ENCODE results near the gene ZNF800.

The ZNF800 gene

DNA sequence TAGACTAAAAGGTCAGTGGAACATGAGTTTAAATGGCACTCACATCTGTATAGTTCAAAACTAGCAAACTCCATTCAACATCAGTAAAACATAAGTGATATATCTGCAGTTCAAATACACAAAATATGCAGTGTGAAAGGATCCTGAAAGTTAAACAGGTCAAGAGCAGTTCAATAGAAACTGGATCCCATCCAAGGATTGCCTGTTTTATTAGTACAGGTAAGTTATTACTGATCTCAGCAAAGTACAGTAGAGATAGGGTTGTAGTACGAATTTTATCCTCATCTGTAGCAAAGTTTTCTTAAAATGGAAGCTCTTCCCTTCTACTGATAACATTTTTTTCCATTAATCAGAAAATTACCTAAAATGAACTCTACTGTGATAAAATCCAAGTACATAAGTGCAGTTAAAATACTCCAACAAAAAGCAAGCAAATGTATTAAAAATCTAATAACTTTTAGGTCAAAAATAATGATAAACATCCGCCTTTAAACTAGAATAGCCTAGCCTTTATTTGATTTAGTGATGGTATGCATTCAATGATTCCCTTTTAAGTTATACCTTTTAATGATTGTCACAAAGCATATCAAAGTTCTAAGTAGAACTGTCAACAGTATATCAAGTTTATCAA is 2.2 kb downstream of the ZNF800 start:
- DNase-seq (ENCODE audit: low spot score) = no peak

DNA sequence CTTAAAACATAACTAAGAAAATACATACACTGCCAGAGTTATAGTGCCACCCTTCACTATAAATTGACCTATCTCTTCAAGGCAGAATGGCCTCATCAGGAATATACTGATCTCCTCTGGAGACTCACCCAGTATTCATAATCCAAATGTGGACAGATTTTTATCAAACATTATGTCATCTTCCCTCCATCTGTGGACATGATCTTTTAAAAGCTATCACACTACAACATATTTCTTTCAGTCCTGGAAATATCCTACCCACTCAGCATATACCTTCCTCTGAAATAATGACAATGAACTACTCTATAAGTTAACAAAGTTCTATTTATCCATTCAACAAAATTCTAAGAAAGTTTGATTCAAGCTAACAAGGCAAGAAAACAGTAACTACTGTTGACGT is 3.2 kb downstream of the ZNF800 start:
- no peak for DNase-seq (ENCODE audit: low spot score)

DNA sequence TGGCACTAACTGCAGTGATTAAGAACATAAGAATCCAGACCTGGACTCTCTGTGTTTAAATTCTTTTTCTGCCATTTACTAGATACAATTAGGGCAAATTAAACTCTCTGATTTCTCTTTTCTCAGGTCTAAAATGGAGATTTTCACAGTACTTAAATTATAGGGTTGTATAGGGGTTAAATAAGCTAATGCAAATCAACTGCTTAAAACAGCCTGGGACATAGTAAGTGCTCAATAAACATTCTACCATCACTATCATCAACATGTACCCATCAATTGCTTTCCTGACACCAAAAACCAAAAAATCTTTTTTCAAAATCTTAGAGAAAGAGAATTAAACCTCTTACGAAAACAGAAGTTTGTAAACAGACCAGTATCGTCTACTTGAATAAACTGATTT is 4.5 kb downstream of the ZNF800 start:
- DNase-seq (ENCODE audit: low spot score) = no peak

DNA sequence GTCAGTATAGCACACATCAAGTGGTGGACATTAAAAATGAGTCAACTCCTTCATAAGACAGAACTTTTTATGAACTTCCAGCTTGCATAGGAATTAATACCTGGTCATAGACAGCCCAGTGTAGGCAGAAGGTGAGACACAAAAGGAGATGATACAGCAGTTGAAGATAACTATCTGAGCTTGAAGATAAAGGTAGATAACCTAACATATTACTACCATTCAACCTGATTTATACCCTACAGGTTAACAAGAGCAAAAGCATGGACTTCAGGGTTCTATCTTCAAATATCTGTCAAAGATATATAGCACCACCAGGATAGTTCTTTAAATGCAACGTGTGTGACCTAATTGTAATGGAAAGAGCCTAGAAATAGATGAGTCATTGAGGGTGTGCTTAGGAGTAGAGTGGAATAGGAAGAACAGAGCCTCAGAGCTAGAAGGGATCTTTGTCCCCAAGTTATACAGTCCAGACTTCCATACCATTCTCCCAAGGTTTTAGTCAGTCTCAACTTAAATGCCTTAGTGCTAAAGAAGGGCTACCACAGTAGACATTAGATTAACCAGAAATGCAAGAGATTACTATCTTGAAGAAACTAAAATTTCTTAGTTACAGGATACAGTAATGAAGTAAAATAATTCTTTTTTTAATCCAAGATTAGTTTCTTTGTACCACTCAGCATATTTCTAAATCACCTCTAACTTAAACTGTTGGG is 9.2 kb downstream of the ZNF800 start:
- peak; percentile 25 for DNase-seq (ENCODE audit: low spot score)

DNA sequence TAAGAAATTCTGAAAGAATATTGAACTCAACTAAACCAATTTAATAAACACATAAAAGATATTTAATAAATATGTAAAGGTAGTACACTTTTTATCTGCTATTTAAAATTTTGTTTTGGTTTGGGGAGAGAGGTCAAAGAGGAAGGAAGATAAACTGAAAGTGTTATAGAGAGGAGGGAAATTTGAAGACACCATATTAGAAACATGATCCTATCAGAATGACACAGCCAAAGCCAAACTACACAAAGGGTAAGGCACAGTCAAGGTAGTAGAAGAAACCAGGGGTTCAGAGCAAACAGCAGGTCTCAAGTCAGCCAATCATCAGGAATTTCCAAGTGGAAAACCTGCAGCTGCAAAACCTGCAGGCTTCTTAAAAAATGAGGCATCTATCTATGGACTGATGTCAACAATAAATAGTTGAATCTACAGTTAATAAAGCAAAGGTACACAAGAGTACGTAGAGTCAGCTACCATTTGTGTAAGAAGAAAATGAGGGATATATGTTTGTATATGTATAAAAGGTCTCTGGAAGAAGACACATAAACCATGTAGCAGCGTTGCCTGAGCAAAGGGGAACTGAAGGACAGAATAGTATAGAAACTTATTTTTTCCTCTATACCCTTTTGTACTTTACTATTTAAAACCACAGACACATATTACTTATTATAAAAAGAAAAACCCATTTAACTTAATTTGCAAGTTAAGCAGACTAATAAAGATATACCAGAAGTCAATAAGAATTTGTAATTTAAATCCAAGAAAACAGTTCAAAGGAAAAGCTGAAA is 10.0 kb downstream of the ZNF800 start:
- DNase-seq (ENCODE audit: low spot score) = no peak

DNA sequence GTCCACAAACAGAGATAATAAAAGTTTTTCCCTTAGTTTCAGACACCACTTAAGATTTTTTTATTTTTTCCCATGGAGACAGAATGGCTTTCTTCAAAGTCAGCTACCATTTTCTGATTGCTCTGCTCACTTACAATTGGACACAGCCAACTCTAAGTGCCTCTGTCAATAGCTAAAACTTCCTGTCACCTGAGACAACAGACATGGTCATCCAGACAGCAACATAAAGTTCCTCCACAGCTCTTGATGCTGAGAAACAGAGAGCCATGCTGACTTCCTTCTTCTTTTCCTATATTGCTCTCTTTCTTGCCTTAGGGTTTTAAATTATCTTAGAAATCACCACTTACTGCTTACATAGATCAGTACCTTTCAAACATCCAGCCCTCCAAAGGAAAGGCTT is 12.0 kb downstream of the ZNF800 start:
- no peak for DNase-seq (ENCODE audit: low spot score)

DNA sequence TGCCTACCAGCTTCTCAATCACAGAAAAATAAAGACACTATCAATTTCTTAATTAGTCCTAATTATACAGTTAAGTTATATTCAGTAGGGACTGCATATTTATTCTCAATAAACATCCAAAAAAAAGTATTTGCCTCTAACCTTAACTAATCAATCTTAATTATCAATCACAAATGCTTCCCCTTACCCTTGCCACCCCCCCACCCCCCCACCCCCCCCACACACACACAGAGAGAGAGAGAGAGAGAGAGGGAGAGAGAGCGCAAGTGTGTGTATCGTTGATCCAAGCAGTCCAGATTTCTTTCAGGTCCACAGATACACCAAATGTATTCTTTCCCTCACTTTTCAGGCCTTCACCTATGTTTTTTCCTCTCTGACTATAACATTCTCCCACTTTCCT is 12.9 kb downstream of the ZNF800 start:
- no peak for DNase-seq (ENCODE audit: low spot score)

DNA sequence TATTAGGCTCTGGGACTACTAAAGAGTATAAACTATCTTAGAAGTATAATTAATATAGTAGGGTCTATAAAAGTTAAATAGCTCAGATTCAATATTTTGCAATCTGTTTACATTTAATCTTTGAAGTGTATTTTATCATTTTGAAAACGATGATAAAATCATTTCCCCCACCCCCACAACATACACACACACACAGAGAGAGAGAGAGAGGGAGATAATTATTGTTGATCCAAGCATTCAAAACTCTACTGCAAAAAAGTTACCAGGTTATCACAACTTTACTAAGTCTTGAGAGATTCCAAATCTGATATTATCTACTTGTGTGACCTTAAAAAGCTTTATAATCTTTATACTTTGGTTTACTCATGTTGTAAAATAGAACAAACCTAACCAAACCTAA is 14.0 kb downstream of the ZNF800 start:
- no peak for DNase-seq (ENCODE audit: low spot score)

DNA sequence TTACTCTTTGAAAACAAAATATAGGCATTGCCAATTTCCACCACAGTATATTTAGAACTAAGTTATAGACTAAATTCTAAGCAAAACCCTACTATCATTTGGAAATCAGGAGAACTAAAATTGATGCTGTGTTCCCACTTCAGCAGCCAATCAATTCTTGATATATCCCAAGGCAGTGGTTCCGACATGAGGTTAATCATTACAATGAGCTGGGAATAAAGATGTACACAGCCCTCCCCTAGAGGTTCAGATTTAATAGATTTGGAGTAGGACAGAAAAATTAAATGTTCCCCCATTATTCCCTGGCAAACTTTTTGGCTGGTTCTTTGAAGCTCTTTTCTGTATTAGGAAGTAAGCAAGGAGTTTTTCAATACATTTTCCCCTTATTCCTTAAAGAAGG is 15.1 kb downstream of the ZNF800 start:
- no peak for DNase-seq (ENCODE audit: low spot score)

DNA sequence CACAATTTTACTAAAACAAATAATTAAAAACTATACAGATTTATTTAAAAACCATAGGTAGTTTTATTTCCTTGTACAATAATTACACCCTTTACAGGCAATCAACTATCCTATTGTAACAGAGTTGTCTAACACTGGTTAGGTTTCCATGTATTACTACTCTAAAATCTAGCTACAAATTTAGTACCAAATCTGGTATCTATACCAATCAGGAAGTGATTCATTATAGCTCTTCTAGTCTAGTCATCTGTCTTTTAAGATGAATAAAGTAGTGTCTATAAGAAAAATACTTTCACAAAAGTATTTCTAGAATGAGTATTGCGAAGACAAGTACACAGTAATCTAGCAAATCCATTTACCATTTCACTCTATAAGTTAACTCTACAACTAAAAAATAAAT is 16.9 kb downstream of the ZNF800 start:
- no peak for DNase-seq (ENCODE audit: low spot score)

DNA sequence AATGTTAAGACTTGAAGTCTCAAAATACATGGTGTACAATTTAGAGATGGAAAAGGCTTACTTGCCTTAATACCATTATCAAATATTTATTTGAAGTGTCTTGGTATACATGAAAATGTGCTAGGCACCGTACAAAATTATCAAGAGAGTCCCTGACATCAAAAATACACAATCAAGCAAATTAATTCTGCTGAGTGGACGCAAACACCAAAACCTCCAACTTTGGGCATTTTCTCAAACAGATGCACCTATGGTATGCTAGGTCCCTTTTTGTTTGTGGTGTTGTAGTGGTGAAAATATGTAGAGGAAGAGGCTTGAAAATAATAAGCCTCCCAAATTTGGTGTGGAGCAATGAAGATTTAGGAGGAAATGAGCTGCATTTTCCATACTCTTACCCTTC is 24.8 kb downstream of the ZNF800 start:
- DNase-seq (ENCODE audit: low spot score) = no peak

DNA sequence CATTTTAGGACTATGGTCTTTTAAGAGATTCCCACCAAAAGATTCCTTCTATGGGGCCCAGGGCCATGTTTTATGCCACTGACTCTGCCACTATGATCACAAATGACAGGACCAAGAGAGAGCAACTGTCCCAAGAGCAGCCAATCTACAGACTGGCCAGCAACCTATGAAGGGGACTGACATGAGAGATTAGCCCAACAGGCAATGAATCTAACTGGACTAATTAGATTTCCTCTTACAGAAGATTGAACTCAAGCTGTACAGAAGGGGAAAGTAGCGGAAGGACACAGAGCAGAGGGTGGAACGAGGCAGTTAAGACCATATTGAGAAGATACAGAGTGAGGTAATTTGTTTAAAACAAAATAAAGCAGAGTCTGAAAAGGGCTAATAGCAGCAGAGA is 25.8 kb downstream of the ZNF800 start:
- DNase-seq (ENCODE audit: low spot score) = no peak

DNA sequence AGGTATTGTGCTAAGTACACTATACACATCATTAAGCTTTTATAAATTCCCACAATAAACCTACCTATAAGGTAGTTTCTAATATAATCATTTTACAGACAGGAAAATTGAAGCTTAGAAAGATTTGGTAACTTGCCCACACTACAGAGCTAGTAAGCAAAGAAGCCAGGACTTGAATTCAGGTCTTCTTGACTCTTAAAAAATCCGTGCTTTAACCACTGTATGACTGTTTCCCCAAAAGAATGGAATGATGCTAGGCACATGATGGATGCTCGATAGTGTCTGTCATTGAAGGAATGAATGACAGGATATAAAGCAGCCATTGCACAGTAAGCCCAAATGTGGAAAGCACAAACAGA is 26.6 kb downstream of the ZNF800 start:
- no peak for DNase-seq (ENCODE audit: low spot score)

DNA sequence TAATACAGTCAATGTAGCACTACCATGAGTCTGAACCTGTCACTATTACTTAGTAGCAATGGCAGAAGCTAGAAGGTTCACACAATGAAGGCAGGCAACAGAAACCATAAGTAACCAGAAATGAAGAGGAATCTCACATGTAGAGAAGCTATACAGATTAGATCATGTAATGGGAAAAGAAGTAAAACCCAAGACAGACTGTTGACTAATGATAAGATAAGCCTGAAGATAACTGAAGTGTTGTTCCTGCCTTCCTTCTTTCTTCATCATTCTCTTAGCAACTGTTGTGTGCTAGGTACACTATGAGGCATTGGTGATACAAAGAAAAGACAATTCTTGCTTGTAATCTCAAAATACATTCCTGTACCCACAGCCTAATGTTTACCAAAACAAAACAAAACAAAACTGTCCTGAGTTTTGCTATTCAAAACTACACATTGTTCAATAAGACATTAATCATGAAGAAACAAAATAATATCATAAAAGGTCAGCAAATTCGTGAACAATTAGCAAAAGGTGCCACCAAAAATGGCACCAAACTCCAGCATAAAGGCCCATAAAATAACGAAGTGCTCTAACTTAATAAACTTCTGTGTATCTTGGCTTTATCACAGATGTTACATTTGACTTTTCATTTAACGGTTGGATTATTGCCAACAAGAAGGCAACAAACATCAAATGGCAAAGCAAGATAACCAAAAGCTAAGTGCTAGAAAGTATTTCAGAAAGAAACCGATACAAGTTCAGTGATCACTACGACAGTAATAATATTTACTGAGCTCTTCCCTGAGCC is 27.1 kb downstream of the ZNF800 start:
- DNase-seq (ENCODE audit: low spot score) = no peak

DNA sequence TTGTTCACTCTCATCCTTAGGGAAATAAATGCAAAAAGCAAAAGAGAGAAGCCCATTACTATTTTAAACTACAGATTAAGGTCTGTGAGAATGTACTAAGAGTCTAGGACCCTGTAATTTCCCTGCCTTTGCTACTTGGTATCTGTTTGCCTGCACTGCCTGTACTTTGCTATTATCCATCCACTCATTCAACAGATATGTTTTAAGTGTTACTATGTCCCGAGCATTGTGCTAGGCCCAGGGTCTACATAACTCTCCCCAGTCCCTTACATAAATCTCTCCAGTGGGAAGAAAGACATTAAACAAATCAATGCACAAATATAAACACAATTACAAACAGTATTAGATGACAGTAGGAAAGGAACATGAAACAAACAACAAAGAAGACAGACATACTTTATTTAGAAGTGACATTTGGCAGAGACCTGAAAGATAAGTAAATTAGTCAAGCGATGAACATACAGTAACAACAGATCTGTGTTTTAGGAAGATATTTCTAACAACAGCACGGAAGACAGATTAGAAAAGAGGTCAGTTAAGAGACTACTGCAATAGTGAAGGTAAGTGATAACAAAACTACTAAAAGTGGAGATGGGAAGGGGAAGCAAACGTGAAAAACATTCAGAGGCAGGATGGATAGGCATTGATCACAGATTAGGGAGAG is 30.0 kb downstream of the ZNF800 start:
- no peak for DNase-seq (ENCODE audit: low spot score)

DNA sequence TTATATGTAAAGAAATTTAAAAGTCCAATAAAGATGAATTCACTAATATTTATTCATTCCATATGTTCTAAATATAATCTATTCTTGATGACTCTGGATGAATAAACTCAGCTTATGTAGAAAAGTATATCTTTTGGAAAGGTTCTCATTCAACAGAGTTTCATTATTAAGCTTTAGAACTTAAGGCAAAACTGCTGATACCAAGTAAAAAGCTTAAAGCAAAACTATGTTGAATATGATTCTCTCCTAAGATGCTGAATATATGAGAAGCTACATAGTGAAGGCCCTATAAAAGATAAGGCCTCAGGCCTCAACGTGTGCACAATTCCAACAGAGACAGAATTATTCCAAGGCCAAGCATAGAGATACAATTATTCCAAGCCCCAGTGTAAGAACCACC is 30.8 kb downstream of the ZNF800 start:
- no peak for DNase-seq (ENCODE audit: low spot score)

DNA sequence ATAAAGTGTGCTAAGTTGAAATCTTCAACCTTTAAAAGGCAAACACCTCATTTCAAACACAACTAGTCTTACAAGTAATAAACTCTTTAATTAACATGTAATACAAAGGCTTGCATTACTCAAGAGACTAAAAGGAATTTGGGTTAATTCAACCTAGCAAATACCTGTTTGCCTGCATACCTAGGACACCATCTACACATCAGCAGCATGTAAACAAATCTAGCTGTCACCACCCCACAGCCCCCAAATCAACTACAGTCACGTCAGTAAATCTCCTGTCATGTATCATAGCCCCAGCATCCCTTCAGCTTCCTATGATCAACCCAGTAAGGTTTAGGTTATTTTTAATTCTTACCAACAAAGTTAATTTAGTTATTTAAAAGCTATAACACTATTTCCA is 33.5 kb downstream of the ZNF800 start:
- DNase-seq (ENCODE audit: low spot score) = no peak

DNA sequence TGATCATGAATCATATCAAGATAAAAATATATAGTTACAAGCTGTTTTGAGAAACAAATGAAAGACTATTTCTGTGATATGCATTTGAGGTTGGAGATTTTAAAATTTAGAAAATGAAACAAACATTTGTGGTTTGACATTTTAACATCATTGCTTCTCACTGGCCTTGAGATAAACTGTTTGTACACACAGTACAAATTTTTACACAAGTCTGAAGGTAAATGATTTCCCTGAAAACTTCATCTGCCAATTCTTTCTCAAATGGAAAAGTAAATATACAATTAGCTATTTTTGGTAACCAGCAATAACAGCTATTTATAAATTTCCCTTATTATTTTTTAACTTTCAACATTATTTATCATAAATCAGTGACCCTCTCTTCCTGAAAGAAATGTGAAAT is 38.6 kb downstream of the ZNF800 start:
- DNase-seq (ENCODE audit: low spot score) = no peak

DNA sequence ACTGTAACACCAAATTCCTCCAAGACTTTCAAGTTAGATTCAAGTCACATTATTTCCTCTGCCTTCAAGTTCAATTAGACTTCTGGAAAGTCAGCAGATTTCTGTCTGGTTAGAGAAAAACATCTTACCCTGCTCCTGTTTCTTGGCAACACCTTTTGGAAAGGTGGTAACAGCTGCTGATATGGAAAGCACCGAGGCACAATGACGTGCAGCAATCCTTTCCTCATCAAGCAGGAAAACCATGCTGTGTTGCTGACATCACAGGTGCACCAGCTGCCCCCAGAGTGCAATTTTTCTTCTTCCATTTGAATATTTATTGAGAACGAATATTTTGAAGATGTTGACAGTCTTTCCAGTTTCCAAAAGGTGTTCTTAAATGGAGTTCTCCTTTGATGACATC is 41.9 kb downstream of the ZNF800 start:
- DNase-seq (ENCODE audit: low spot score) = no peak

DNA sequence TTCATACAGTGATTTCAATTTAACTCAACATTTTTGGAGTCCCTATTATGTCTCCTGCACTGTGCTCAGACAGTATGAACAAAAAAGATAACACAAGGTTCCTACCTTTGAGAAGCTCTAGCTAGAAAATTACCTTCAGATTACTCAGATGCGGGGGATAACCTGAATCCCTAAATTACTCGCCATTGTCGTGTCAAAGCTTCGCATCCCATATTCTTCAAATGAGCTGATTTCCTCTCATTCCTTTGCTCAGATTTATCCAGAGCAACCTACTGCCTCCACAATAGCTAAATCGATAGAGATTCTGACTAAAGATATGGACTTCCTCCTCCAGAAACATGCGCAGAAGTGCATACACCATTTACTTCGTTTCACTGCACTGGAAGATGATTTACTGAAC is 42.6 kb downstream of the ZNF800 start:
- no peak for DNase-seq (ENCODE audit: low spot score)

DNA sequence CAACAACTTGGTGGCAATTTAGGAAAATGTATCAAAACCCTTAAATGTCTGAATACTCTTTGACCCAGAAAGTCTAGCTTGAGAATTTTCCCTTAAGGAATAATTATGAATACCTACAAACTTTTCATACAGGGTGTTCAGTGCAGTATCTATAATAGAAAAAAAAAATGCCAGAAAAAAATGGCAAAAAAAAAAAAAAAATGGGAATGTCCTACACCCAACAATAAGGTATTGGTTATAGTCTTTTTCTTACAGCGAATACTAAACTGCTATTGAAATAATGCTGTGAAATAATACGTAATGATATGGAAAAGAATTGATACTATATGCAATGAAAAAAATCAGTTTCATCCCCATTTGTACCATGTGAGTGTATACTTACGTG is 44.3 kb downstream of the ZNF800 start:
- DNase-seq (ENCODE audit: low spot score) = no peak

DNA sequence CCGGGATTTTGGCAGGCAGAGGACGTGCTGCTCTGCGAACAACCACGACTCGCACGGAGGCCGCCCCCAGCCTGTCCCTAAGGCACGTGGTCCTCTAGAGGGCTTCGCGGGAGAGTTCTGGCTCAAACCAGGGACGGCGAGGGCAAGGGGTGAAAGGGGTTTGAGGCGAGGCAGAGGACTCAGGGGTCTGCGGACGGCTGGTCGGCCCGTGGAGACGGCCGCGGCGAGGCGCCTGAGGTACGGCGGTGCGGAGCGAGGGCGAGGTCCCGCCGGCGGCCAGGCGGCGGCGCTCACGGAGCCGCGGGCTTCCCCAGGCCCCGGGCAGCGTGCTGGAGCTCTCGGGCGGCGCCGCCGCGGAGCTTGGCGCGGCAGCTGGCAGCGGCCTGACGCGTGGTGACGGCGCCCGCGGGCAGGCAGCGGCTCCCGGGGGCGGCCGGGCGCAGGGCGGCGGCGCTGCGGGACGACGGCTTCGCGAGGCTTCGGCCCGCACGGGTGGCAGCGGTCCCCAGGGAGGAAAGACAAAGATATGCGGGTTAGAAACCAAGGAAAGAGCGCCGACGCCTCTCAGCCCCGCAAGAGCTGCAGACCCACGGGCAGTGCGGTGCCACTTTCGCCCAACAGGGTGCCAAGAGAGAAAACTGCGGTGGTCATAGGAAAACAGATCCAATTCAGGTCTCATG is 44.8 kb downstream of the ZNF800 start:
- DNase-seq (ENCODE audit: low spot score) = peak; percentile 78
